B cell (primary cell): ENCODE data around the gene ADGRV1. TPM values are rescaled to one million over a fixed set of nuclear protein-coding genes. Genes with fewer than 3 reads are reported as not detected.

ENCODE experiments used
- ATAC-seq: fragments of 200-7000 bp; cut with Tn5 transposase; one replicate; pipeline ENCODE4 v1.10.0; 2021; ENCODE audit warnings: low read depth, mild to moderate bottlenecking, moderate number of reproducible peaks, moderate library complexity
- CTCF ChIA-PET: fragments of 350-600 bp; sonication (Branson Sonifier 250); formaldehyde crosslinking; loops from one replicate; lab custom pipeline; 2021; ENCODE audit warnings: antibody characterized with exemption, inconsistent platforms; lab: Charles Lee
- POLR2A ChIA-PET: fragments of 350-600 bp; sonication (Branson Sonifier 250); formaldehyde crosslinking; loops from one replicate; lab custom pipeline; 2021; ENCODE audit warnings: antibody characterized with exemption; lab: Charles Lee
- DNase-seq: peaks from one replicate; pipeline ENCODE4 v3.0.0; 2013
- H2AFZ ChIP-seq: 2 replicates; pipeline ENCODE4 v1.6.1; 2012; ENCODE audit warnings: mild to moderate bottlenecking, low read depth, low read length; ENCODE audit not compliant: insufficient read depth, poor library complexity, severe bottlenecking
- H3K27ac ChIP-seq, 2 donors: 1 replicate in 1 of 2; 2 replicates in 1 of 2; pipeline ENCODE4 v1.5.1; 2012 to 2013; ENCODE audit warnings: low read length in 2 of 2, mild to moderate bottlenecking in 2 of 2, moderate library complexity in 1 of 2
- H3K27me3 ChIP-seq, 4 experiments: fragments of 200-600 bp in 1 of 4; sonication (generic) in 1 of 4; replicated peaks in 1 of 4; 1 replicate in 2 of 4; 2 replicates in 2 of 4; pipeline versions ENCODE4 v1.6.1 to v1.7.0; 2013 to 2016; ENCODE audit warnings: low read length in 3 of 4, mild to moderate bottlenecking in 2 of 4, mixed read lengths in 1 of 4, moderate library complexity in 1 of 4; ENCODE audit not compliant: insufficient read depth in 4 of 4, control insufficient read depth in 3 of 4; ENCODE audit errors: control extremely low read depth in 1 of 4
- H3K36me3 ChIP-seq, 2 experiments: replicated peaks in 1 of 2; 1 replicate in 1 of 2; 2 replicates in 1 of 2; pipeline versions ENCODE4 v1.6.1 to v1.7.1; 2013; ENCODE audit warnings: low read length in 1 of 2; ENCODE audit not compliant: insufficient read depth in 2 of 2, control insufficient read depth in 1 of 2; ENCODE audit errors: control extremely low read depth in 1 of 2, extremely low read depth in 1 of 2
- H3K4me1 ChIP-seq, 2 donors: fragments of 200-600 bp in 1 of 2; sonication (generic) in 1 of 2; 1 replicate in 1 of 2; 2 replicates in 1 of 2; pipeline versions ENCODE4 v1.5.1 to v1.6.1; 2013 to 2017; ENCODE audit warnings: low read length in 2 of 2; ENCODE audit not compliant: control insufficient read depth in 2 of 2, insufficient read depth in 2 of 2
- H3K4me2 ChIP-seq: replicated peaks from 2 replicates; pipeline ENCODE3; 2012; ENCODE audit warnings: mild to moderate bottlenecking, low read depth, low read length; ENCODE audit not compliant: poor library complexity, severe bottlenecking
- H3K4me3 ChIP-seq, 5 experiments: fragments of 200-600 bp in 1 of 5; sonication (generic) in 1 of 5; 1 replicate in 3 of 5; 2 replicates in 2 of 5; pipeline versions ENCODE4 v1.5.1 to v1.7.0; 2011 to 2016; ENCODE audit warnings: low read length in 4 of 5, mild to moderate bottlenecking in 4 of 5, low read depth in 2 of 5, control low read depth in 1 of 5, moderate library complexity in 1 of 5; ENCODE audit not compliant: insufficient read depth in 1 of 5; ENCODE audit errors: control extremely low read depth in 1 of 5, extremely low read depth in 1 of 5
- H3K79me2 ChIP-seq: fragments of 200-600 bp; sonication (generic); one replicate; pipeline ENCODE4 v1.6.0; 2016; ENCODE audit warnings: low read length; ENCODE audit not compliant: control insufficient read depth, insufficient read depth
- H3K9ac ChIP-seq: fragments of 200-600 bp; sonication (generic); 2 replicates; pipeline ENCODE4 v1.6.1; 2017; ENCODE audit warnings: mild to moderate bottlenecking, low read length, moderate library complexity
- H3K9me3 ChIP-seq, 3 donors: one replicate each; pipeline versions ENCODE4 v1.6.1 to v1.7.1; 2013; ENCODE audit warnings: low read length in 2 of 3; ENCODE audit not compliant: control insufficient read depth in 2 of 3, insufficient read depth in 1 of 3; ENCODE audit errors: control extremely low read depth in 1 of 3
- H4K20me1 ChIP-seq: 2 replicates; pipeline ENCODE4 v1.6.0; 2012; ENCODE audit warnings: mild to moderate bottlenecking, low read length; ENCODE audit not compliant: insufficient read depth, control insufficient read depth, poor library complexity, severe bottlenecking
- H3K27ac Mint-ChIP-seq: one replicate; pipeline ENCODE4 v1.8.0; 2021; ENCODE audit warnings: mixed read lengths
- H3K27me3 Mint-ChIP-seq: one replicate; pipeline ENCODE4 v1.8.0; 2021; ENCODE audit warnings: mixed read lengths
- H3K4me1 Mint-ChIP-seq: one replicate; pipeline ENCODE4 v1.8.0; 2021; ENCODE audit warnings: mixed read lengths
- H3K4me3 Mint-ChIP-seq: one replicate; pipeline ENCODE4 v1.8.0; 2021; ENCODE audit warnings: mixed read lengths
- H3K9me3 Mint-ChIP-seq: one replicate; pipeline ENCODE4 v1.8.0; 2022; ENCODE audit warnings: mixed read lengths; ENCODE audit not compliant: insufficient read depth
- CTCF ChIP-seq: fragments of 200-600 bp; IDR thresholded peaks from one replicate; pipeline ENCODE4 v1.8.0; 2022; ENCODE audit warnings: antibody characterized with exemption, mild to moderate bottlenecking
- EZH2 ChIP-seq: IDR thresholded peaks from 2 replicates; pipeline ENCODE4 v1.6.1; 2012; ENCODE audit warnings: borderline replicate concordance, low read depth, mild to moderate bottlenecking, moderate library complexity, low read length; ENCODE audit not compliant: insufficient read depth, poor library complexity, severe bottlenecking
- WGBS: methylation state at CpG from one replicate; pipeline ENCODE4 v1.1.5; 2013; ENCODE audit warnings: missing lambda C conversion rate; ENCODE audit not compliant: insufficient coverage; 5-methylcytosine and 5-hydroxymethylcytosine counted together
- intact Hi-C: fragments of 100-400 bp; cut with micrococcal nuclease; formaldehyde crosslinking; loops from one replicate; pipeline ENCODE4 v1.10.0; 2022
- polyA plus RNA-seq: library from polyadenylated mRNA; depleted of rRNA; stranded (reverse); fragments of >200 nt; gene quantifications from 2 replicates; pipeline ENCODE4 v1.2.3, GENCODE V29; 2012
- total RNA-seq, 2 donors: library from RNA; stranded (reverse); fragments of 120-200 nt in 1 of 2; gene quantifications; 1 replicate in 1 of 2; 2 replicates in 1 of 2; pipeline versions ENCODE4 v1.2.3 to v1.2.4, GENCODE V29; 2013 to 2022

The ADGRV1 gene
- total and polyA plus RNA-seq, 2 donors (not counting 1 experiment from before 2014, with no cell fraction given): 0.07 TPM; not detected in 1

GRCh38 chr5:91144491-91145332 lies 586.1 kb downstream of the ADGRV1 start:
- no peak overlapping the region for H3K27ac Mint-ChIP-seq
- H3K79me2 ChIP-seq: no peaks in the 10 kb centered on the region
- no CpG with 5 or more reads among the region's 5 CpGs for WGBS
- H3K4me3 Mint-ChIP-seq: no peak overlapping the region
- TF ChIP-seq CTCF: no peak
- TF ChIP-seq EZH2: no peak
- peaks cover 3% of the 10 kb centered on the region for H3K27me3 Mint-ChIP-seq
- H2AFZ ChIP-seq: no peak overlapping the region
- H3K4me1 ChIP-seq: no peaks in the 10 kb centered on the region
- no peak for DNase-seq
- H3K4me3 ChIP-seq: no peak overlapping the region
- peaks cover 0 to 9% (median 0%) of the 10 kb centered on the region in 3 donors for H3K9me3 ChIP-seq
- no peak overlapping the region for H3K9ac ChIP-seq
- no peak for ATAC-seq
- intact Hi-C loops: no loop called here
- no peaks in the 10 kb centered on the region for H3K27me3 ChIP-seq
- H3K9me3 Mint-ChIP-seq: no peaks in the 10 kb centered on the region
- no peaks in the 10 kb centered on the region for H3K36me3 ChIP-seq
- H3K4me1 Mint-ChIP-seq: no peaks in the 10 kb centered on the region
- no peak overlapping the region for H3K27ac ChIP-seq
- CTCF ChIA-PET: no interaction called here
- no peaks in the 10 kb centered on the region for H4K20me1 ChIP-seq
- POLR2A ChIA-PET: no interaction called here
- H3K4me2 ChIP-seq: no peak overlapping the region

GRCh38 chr5:91145333-91145620 lies 586.7 kb downstream of the ADGRV1 start:
- no peak overlapping the region for H3K4me2 ChIP-seq
- ChIA-PET CTCF (no interaction called here), POLR2A (no interaction called here)
- TF ChIP-seq EZH2 (no peak), CTCF (no peak)
- Mint-ChIP-seq H3K27me3 (peaks cover 6% of the 10 kb centered on the region), H3K4me3 (no peak overlapping the region), H3K9me3 (no peaks in the 10 kb centered on the region), H3K27ac (no peak overlapping the region), H3K4me1 (no peaks in the 10 kb centered on the region)
- no peaks in the 10 kb centered on the region for H4K20me1 ChIP-seq
- DNase-seq (no peak), ATAC-seq (no peak)
- WGBS: no CpG with 5 or more reads among the region's 2 CpGs
- H3K4me1 ChIP-seq: no peaks in the 10 kb centered on the region
- peaks cover 0 to 9% (median 0%) of the 10 kb centered on the region in 3 donors for H3K9me3 ChIP-seq
- H3K9ac ChIP-seq: no peak overlapping the region
- H3K36me3 ChIP-seq: no peaks in the 10 kb centered on the region
- H3K4me3 ChIP-seq: no peak overlapping the region
- H3K27me3 ChIP-seq: no peaks in the 10 kb centered on the region
- no peak overlapping the region for H2AFZ ChIP-seq
- H3K27ac ChIP-seq: no peak overlapping the region
- intact Hi-C loops: no loop called here
- no peaks in the 10 kb centered on the region for H3K79me2 ChIP-seq
